Hematopoietic multipotent progenitor cell treated with erythropoietin and hydrocortisone succinate and interleukin-3 and kit ligand, for 15 days (in vitro differentiated cells): Measurements from ENCODE around the gene CACNG4.

Experiments
- DNase-seq: peaks from one replicate; pipeline ENCODE4 v3.0.0-alpha.2; 2015; ENCODE audit warnings: low spot score

CACNG4 gene

GRCh38 chr17:66944351-66945146 lies 20.0 kb upstream of the CACNG4 start:
- DNase-seq = no peak

GRCh38 chr17:66945147-66945835 lies 19.2 kb upstream of the CACNG4 start:
- no peak for DNase-seq

GRCh38 chr17:66946251-66946650 lies 18.3 kb upstream of the CACNG4 start:
- DNase-seq = no peak

GRCh38 chr17:66947311-66947710 lies 17.2 kb upstream of the CACNG4 start:
- DNase-seq = no peak

GRCh38 chr17:66948061-66948750 lies 16.3 kb upstream of the CACNG4 start:
- DNase-seq = no peak

GRCh38 chr17:66949501-66949900 lies 15.0 kb upstream of the CACNG4 start:
- DNase-seq = no peak

- DNase-seq = no peak
Observed at GRCh38 chr17:66950325-66950724, 14.2 kb upstream of the CACNG4 start.

GRCh38 chr17:66950886-66951604 lies 13.5 kb upstream of the CACNG4 start:
- DNase-seq = no peak

- DNase-seq = no peak
Observed at GRCh38 chr17:66951605-66951953, 12.9 kb upstream of the CACNG4 start.

GRCh38 chr17:66952031-66952524 lies 12.4 kb upstream of the CACNG4 start:
- no peak for DNase-seq

GRCh38 chr17:66952681-66953629 lies 11.6 kb upstream of the CACNG4 start:
- no peak for DNase-seq

GRCh38 chr17:66953630-66954020 lies 10.9 kb upstream of the CACNG4 start:
- DNase-seq = no peak

- DNase-seq = no peak
Observed at GRCh38 chr17:66954632-66955031, 9.9 kb upstream of the CACNG4 start.

GRCh38 chr17:66955821-66956220 lies 8.7 kb upstream of the CACNG4 start:
- no peak for DNase-seq

- no peak for DNase-seq
Observed at GRCh38 chr17:66956941-66957340, 7.6 kb upstream of the CACNG4 start.

GRCh38 chr17:66957343-66957742 lies 7.2 kb upstream of the CACNG4 start:
- DNase-seq = no peak

GRCh38 chr17:66957951-66958579 lies 6.4 kb upstream of the CACNG4 start:
- no peak for DNase-seq

GRCh38 chr17:66959641-66960375 lies 4.7 kb upstream of the CACNG4 start:
- DNase-seq = no peak

GRCh38 chr17:66960613-66961012 lies 3.9 kb upstream of the CACNG4 start:
- no peak for DNase-seq

GRCh38 chr17:66963521-66963908 lies 992 bp upstream of the CACNG4 start:
- DNase-seq = no peak
